HG03095 (cell line): Measurements from ENCODE around the gene KRTAP9-6.
"Not testable (repeated sequence)": the region's sequence is repeated elsewhere in the genome, so short reads cannot be mapped to it uniquely, and the experiment has no call there.

Experiments
- ATAC-seq: cut with Tn5 transposase; IDR thresholded peaks from one replicate; pipeline ENCODE4 v1.9.1; 2021; ENCODE audit warnings: moderate library complexity; ENCODE audit not compliant: unreplicated experiment

The KRTAP9-6 gene, protein sequence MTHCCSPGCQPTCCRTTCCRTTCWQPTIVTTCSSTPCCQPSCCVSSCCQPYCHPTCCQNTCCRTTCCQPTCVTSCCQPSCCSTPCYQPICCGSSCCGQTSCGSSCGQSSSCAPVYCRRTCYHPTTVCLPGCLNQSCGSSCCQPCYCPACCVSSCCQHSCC

DNA sequence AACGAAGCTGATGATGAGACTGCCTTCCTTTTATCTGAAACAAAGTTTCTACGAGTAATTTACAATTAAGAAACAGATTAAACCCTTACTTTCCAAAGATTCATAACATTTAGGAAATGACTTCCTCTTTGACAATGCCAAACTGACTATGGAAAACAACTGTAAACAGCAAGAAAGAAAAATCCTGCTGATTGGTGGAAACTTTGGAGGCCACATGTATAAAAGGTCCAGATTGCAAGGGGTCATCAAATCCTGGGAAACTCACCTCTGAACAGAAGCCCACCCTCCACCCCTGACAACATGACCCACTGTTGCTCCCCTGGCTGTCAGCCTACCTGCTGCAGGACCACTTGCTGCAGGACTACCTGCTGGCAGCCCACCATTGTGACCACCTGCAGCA is at the start of gene KRTAP9-6:
Gene KRTAP9-6, plus strand, starts transcription at position 301 of the 400 bp plus-strand sequence. Its CDS starts 0 bp downstream, at position 301.
- ATAC-seq, result no peak

DNA sequence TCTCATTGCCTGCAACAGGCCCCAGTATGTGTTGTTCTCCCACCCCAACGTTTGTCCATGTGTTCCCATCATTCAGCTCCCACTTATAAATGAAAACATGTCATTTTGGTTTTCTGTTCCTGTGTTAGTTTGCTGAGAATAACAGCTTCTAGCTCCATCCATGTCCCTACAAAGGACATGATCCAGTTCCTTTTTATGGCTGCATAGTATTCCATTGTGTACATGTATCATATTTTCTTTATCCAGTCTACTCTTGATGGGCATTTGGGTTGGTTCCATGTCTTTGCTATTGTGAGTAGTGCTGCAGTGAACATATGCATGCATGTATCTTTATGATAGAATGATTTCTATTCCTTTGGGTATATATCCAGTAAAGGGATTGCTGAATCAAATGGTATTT is 49.5 kb upstream of the KRTAP9-6 start:
- no peak for ATAC-seq

DNA sequence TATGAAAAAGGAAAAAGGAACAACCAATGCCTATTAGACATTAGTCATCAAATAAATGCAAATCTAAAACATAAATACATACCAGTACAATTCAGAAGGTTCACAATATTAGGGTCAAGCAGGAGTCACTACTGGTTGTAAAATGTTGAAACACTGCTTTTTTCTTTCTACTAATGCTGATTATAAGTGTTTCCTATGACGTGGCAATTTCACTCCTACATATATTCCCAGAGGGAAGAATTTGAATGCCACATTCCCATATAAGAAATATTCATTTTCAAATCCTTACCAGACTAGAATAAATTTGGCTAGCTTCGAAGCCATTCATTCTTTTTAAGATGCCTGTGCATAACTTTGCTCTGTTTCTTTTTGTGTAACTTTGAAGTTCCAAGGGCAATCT is 41.4 kb upstream of the KRTAP9-6 start:
- ATAC-seq, result no peak

DNA sequence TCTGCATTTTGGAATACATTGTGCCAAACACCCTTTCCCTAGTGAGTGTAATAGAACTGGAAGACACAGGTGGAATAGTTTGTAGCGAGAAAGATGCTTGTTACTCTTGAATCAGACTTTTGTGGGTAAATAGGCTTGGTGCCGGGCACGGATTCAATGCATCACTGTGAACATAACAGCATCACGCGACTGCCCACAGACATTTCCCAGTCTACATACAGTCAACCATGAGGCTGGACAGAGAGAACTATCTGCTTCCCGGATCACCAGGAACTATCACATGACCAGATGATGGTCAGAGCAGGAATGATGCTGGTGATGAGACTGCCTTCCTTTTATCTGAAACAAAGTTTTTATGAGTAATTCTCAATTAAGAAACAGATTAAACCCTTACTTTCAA is 39.1 kb upstream of the KRTAP9-6 start:
- ATAC-seq, result no peak

DNA sequence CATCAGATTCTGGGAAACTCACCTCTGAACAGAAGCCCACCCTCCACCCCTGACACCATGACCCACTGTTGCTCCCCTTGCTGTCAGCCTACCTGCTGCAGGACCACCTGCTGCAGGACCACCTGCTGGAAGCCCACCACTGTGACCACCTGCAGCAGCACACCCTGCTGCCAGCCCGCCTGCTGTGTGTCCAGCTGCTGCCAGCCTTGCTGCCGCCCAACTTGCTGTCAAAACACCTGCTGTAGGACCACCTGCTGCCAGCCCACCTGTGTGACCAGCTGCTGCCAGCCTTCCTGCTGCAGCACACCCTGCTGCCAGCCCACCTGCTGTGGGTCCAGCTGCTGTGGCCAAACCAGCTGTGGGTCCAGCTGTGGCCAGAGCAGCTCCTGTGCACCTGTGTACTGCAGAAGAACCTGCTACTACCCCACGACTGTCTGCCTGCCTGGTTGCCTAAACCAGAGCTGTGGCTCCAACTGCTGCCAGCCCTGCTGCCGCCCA is 38.5 kb upstream of the KRTAP9-6 start, which contains the start of gene KRTAP9-2:
Gene KRTAP9-2, plus strand, starts transcription at position 51 of the 498 bp plus-strand sequence. Its CDS starts 7 bp downstream, at position 58.
- not testable (repeated sequence) for ATAC-seq

DNA sequence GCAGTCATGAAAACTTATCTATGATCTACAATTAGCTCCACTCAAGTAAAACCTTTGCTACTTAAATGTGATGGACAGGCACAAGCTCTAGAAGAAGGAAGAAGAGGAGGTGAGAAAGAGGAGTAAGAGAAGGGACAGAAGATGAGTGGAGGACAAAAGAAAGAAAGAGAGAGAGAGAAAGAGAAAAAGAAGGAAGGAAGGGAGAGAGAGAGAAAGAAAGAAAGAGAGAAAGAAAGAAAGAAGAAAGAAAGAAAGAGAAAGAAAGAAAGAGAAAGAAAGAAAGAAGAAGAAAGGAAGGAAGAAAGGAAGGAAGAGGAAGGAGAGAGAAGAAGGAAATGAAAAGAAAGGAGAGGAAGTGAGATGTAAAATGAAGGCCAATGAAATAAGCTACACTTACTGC is 35.1 kb upstream of the KRTAP9-6 start:
- no peak for ATAC-seq

DNA sequence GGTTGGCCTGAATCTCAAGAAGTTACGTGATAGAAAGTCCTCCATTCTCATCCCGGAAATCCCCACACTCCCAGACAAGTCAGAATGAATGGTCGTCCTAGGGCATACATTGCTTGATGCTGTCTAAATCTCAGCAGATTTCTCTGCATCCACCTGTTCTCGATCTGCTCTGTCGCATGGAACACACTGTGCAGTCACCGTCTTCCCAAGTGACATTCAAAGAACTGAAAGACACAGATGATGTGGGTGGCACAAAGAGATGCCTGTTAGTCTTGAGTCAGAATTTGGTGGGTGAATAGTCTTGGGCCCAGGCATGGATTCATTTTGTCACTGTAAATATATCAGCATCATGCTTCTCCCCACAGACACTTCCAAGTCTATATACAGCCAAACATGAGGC is 33.4 kb upstream of the KRTAP9-6 start:
- no peak for ATAC-seq

DNA sequence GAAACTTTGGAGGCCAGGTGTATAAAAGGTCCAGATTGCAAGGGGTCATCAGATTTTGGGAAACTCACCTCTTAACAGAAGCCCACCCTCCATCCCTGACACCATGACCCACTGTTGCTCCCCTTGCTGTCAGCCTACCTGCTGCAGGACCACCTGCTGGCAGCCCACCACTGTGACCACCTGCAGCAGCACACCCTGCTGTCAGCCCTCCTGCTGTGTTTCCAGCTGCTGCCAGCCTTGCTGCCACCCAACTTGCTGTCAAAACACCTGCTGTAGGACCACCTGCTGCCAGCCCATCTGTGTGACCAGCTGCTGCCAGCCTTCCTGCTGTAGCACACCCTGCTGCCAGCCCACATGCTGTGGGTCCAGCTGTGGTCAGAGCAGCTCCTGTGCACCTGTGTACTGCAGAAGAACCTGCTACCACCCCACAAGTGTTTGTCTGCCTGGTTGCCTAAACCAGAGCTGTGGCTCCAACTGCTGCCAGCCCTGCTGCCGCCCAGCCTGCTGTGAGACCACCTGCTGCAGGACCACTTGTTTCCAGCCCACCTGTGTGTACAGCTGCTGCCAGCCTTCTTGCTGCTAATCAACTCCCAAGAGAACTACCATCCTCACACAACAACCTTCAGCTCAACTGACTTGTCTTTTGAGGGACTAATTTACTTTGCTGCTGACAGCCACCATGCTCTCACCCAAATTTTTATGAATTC is 32.6 kb upstream of the KRTAP9-6 start, which contains the start of gene KRTAP9-3:
Gene KRTAP9-3, plus strand, starts transcription at position 51 of the 707 bp plus-strand sequence. Its CDS starts 53 bp downstream, at position 104.
- not testable (repeated sequence) for ATAC-seq

DNA sequence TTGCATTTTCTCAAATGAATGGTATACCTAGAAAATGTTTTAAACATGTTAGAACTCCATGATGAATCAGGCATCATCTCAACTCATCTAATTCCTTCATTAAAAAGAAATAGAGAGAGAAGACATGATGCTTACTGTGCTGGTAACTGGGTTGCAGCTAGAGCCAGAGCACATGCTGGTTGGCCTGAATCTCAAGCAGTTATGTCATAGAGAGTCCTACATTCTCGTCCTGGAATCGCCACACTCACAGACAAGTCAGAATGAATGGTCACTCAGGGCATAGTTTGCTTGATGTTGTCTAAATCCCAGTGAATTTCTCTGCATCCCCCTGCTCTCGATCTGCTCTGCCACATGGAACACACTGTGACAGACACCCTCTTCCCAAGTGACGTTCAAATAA is 28.1 kb upstream of the KRTAP9-6 start:
- not testable (repeated sequence) for ATAC-seq

DNA sequence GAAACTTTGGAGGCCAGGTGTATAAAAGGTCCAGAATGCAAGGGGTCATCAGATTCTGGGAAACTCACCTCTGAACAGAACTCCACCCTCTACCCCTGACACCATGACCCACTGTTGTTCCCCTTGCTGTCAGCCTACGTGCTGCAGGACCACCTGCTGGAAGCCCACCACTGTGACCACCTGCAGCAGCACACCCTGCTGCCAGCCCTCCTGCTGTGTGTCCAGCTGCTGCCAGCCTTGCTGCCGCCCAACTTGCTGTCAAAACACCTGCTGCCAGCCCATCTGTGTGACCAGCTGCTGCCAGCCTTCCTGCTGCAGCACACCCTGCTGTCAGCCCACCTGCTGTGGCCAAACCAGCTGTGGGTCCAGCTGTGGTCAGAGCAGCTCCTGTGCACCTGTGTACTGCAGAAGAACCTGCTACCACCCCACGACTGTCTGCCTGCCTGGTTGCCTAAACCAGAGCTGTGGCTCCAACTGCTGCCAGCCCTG is 27.2 kb upstream of the KRTAP9-6 start, which contains the start of gene KRTAP9-8:
Gene KRTAP9-8, plus strand, starts transcription at position 51 of the 489 bp plus-strand sequence. Its CDS starts 53 bp downstream, at position 104.
- not testable (repeated sequence) for ATAC-seq

DNA sequence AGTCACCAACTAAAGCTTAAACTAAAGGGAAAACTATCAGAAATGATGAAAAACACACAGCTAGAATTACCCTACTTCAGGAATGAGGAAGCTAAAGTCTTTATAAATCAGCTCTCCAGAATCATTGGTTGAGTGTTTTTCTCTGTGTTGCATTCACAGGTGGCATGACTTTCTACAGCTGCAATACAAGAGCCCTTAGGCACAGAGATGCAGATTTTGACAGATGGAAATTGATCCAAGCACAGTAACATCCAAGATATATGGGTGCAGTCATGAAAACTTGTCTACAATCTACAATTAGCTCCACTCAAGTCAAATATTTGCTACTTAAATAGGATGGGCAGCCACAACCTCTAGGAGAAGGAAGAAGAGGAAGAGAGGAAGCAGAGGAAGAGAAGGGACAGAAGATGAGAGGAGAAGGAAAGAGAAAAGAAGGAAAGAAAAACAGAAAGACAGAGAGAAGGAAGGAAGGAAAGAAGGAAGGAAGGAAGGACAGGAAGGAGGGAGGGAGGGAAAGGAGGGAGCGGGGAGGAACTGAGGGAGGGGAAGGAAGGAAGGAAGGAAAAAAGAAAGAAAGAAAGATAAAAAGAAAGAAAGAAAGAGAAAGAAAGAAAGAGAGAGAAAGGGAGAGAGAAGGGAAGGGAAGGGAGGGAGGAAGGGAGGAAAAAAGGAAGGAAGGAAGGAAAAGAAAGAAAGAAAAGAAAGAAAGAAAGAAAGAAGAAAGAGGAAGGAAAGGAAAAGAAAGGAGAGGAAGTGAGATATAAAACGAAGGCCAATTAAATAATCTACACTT is 18.0 kb upstream of the KRTAP9-6 start:
- ATAC-seq, result not testable (repeated sequence)

DNA sequence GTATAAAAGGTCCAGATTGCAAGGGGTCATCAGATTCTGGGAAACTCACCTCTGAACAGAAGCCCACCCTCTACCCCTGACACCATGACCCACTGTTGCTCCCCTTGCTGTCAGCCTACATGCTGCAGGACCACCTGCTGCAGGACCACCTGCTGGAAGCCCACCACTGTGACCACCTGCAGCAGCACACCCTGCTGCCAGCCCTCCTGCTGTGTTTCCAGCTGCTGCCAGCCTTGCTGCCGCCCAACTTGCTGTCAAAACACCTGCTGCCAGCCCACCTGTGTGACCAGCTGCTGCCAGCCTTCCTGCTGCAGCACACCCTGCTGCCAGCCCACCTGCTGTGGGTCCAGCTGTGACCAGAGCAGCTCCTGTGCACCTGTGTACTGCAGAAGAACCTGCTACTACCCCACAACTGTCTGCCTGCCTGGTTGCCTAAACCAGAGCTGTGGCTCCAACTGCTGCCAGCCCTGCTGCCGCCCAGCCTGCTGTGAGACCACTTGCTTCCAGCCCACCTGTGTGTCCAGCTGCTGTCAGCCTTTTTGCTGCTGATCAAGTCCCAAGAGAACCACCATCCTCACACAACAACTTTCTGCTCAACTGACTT is 15.4 kb upstream of the KRTAP9-6 start, which contains the start of gene KRTAP9-4:
Gene KRTAP9-4, plus strand, starts transcription at position 51 of the 604 bp plus-strand sequence. Its CDS starts 34 bp downstream, at position 85.
- not testable (repeated sequence) for ATAC-seq

DNA sequence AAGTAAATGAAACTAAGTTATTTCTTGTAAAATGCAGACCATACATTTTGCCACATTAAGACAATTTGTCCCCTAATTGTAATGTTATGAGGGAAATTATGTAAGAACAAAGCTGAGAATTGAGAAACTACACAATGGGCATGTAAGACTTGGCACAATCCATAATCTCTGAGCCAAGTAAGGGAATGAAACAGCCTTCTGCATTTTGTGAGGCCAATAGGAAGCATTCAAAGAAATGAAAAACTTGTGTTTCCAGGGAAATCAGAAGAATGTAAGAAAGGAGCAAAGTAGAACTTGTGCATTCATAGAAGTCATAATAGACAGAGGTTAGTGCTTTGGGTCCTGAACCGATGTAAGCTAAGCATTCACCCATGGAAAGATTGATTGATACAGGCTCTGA is 13.9 kb upstream of the KRTAP9-6 start:
- no peak for ATAC-seq

DNA sequence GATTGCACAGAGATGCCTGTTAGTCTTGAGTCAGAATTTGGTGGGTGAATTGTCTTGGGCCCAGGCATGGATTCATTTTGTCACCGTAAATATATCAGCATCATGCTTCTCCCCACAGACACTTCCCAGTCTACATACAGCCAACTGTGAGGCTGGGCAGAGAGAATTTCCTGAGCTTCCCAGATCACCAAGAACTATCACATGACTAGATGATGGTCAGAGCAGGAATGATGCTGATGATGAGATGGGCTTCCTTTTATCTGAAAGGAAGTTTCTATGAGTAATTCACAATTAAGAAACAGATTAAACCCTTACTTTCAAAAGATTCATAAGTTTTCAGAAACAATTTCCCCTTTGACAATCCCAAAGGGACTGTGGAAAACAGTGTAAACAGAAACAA is 10.3 kb upstream of the KRTAP9-6 start:
- ATAC-seq, result no peak

DNA sequence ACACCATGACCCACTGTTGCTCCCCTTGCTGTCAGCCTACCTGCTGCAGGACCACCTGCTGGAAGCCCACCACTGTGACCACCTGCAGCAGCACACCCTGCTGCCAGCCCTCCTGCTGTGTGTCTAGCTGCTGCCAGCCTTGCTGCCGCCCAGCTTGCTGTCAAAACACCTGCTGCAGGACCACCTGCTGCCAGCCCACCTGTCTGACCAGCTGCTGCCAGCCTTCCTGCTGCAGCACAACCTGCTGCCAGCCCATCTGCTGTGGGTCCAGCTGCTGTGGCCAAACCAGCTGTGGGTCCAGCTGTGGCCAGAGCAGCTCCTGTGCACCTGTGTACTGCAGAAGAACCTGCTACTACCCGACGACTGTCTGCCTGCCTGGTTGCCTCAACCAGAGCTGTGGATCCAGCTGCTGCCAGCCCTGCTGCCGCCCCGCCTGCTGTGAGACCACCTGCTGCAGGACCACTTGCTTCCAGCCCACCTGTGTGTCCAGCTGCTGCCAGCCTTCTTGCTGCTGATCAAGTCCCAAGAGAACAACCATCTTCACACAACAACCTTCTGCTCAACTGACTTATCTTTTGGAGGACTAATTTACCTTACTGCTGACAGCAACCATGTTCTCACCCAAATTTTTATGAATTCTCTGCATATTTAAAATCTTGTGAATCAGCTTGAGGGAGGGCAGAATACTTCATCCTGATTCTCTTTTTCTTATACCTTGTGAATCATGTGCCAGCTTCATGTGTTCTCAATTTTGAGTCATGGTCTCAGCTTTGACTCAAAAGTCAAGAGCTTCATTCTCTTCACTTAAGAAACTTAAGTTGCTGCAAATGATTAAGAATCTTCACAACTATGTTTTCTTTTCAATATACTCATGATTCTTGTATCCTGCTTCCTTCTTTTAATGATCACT is 9.5 kb upstream of the KRTAP9-6 start, which contains the start of gene KRTAP9-9:
Gene KRTAP9-9, plus strand, starts transcription at position 4 of the 910 bp plus-strand sequence.
- ATAC-seq, result not testable (repeated sequence)

DNA sequence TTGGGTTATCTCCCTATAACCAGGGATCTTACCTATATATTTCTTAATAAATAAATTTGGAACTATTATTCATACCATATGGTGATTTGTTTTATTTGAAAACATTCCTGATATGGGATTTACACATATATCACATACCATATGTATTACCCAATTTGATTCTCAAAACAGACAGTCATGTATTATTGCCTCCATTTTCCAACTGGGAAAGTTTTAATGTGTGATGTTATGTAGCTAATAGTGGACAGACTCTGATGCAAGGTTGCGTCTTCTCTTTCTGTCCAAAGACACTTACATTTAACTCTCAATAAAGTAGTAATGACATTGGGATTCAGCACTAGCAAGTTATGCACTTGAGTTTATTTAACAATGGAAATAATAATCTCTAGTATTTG is 8.9 kb upstream of the KRTAP9-6 start:
- no peak for ATAC-seq

DNA sequence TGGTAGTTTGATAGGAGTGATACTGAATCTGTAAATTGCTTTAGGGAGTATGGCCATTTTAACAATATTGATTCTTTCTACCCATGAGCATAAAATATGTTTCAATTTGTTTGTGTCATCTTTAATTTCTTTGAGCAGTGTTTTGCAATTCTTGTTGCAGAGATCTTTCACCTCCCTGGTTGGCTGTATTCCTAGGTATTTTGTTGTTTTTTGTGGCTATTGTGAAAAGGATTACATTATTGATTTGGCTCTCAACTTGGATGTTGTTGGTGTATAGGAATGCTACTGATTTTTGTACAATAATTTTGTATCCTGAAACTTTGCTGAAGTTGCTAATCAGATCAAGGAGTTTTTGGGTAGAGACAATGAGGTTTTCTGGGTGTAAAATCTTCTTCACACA is 6.8 kb upstream of the KRTAP9-6 start:
- ATAC-seq, result no peak

DNA sequence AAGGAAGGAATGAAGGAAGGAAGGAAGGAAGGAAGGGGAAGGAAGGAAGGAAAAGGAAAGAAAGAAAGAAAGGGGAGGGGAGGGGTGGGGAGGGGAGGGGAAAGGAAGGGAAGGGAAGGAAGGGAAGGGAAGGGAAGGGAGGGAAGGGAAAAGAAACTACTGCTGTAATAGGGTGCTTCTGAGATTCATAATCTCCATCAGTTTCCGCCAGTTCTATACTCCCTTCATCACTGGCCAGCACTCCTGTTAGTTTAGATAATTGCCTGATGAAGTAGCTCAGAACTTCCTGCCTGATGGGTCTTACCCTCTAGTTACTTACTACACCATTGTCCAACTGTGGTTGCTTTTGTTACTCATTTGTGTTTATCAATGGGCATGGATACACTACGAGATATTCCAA is 2.0 kb upstream of the KRTAP9-6 start:
- ATAC-seq, result no peak

DNA sequence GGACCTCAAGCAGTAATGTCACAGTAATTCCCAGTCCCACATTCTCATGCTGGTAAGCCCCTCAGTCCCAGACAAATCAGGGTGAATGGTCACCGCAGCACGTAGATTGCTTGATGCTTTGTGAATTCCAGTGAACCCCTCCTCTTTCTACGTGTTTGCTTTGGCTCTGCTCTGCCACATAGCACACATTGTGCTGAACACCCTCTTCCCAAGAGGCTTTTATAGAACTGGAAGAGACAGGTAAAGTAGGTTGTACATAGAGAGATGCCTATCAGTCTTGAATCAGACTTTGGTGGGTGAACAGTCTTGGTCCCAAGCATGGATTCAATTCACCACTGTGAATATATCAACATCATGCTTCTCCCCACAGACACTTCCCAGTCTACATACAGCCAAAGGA is 579 bp upstream of the KRTAP9-6 start:
- no peak for ATAC-seq
